Type B pancreatic cell (in vitro differentiated cells): Measurements from ENCODE around the gene CFAP97D1. TPM values are rescaled to one million over a fixed set of nuclear protein-coding genes. Genes with fewer than 3 reads are reported as not detected.

Source experiments
- DNase-seq: peaks from one replicate; pipeline ENCODE4 v3.0.0; 2021; ENCODE audit warnings: mixed read lengths; ENCODE audit not compliant: unreplicated experiment; ENCODE audit errors: extremely low spot score
- H3K27ac Mint-ChIP-seq: 2 replicates; pipeline ENCODE4 v1.8.0; 2021; ENCODE audit warnings: mild to moderate bottlenecking, mixed read lengths
- H3K27me3 Mint-ChIP-seq: 2 replicates; pipeline ENCODE4 v1.8.0; 2021; ENCODE audit warnings: mixed read lengths
- H3K36me3 Mint-ChIP-seq: 2 replicates; pipeline ENCODE4 v1.8.0; 2021; ENCODE audit warnings: mixed read lengths
- H3K4me1 Mint-ChIP-seq: one replicate; pipeline ENCODE4 v1.8.0; 2021; ENCODE audit warnings: mixed read lengths; ENCODE audit not compliant: unreplicated experiment
- H3K4me3 Mint-ChIP-seq: 2 replicates; pipeline ENCODE4 v1.8.0; 2021; ENCODE audit warnings: mild to moderate bottlenecking, mixed read lengths
- H3K9me3 Mint-ChIP-seq: 2 replicates; pipeline ENCODE4 v1.8.0; 2021; ENCODE audit warnings: mixed read lengths
- CTCF ChIP-seq: fragments of 200-600 bp; sonication (generic); conservative IDR thresholded peaks from 2 replicates; pipeline ENCODE4 v1.5.0; 2021; ENCODE audit warnings: antibody characterized with exemption, mild to moderate bottlenecking
- total RNA-seq: library from RNA; stranded (reverse); gene quantifications from 2 replicates; pipeline ENCODE4 v1.2.1, GENCODE V29; 2021; ENCODE audit warnings: low replicate concordance

The CFAP97D1 gene
- total RNA-seq, 1 donor from 2014 or later: not detected

- Mint-ChIP-seq H3K27ac (no peak overlapping the region), H3K36me3 (peaks cover 8% of the 10 kb centered on the region), H3K4me1 (no peaks in the 10 kb centered on the region), H3K4me3 (no peak overlapping the region), H3K9me3 (no peaks in the 10 kb centered on the region), H3K27me3 (no peaks in the 10 kb centered on the region)
- TF ChIP-seq CTCF: no peak
- no peak for DNase-seq
Measured at GRCh38 chr17:43822570-43823190, 42.4 kb downstream of the CFAP97D1 start.

GRCh38 chr17:43823350-43824084 lies 43.3 kb downstream of the CFAP97D1 start:
- Mint-ChIP-seq H3K9me3 (no peaks in the 10 kb centered on the region), H3K4me1 (no peaks in the 10 kb centered on the region), H3K27ac (no peak overlapping the region), H3K4me3 (no peak overlapping the region), H3K27me3 (no peaks in the 10 kb centered on the region), H3K36me3 (peaks cover 8% of the 10 kb centered on the region)
- TF ChIP-seq CTCF: no peak
- no peak for DNase-seq

GRCh38 chr17:43825567-43825966 lies 45.3 kb downstream of the CFAP97D1 start:
- Mint-ChIP-seq H3K27me3 (no peaks in the 10 kb centered on the region), H3K4me3 (no peak overlapping the region), H3K27ac (no peak overlapping the region), H3K36me3 (peaks cover 5% of the 10 kb centered on the region), H3K9me3 (no peaks in the 10 kb centered on the region), H3K4me1 (no peaks in the 10 kb centered on the region)
- no peak for DNase-seq
- TF ChIP-seq CTCF: no peak

- Mint-ChIP-seq H3K9me3 (no peaks in the 10 kb centered on the region), H3K27ac (no peak overlapping the region), H3K4me1 (no peaks in the 10 kb centered on the region), H3K27me3 (peaks cover 5% of the 10 kb centered on the region), H3K36me3 (peaks cover 5% of the 10 kb centered on the region), H3K4me3 (no peak overlapping the region)
- no peak for DNase-seq
- no peak for TF ChIP-seq CTCF
Measured at GRCh38 chr17:43826206-43826605, 46.0 kb downstream of the CFAP97D1 start.

- H3K27ac Mint-ChIP-seq: no peak overlapping the region
- H3K4me1 Mint-ChIP-seq: no peaks in the 10 kb centered on the region
- H3K27me3 Mint-ChIP-seq: peaks cover 8% of the 10 kb centered on the region
- H3K9me3 Mint-ChIP-seq: no peaks in the 10 kb centered on the region
- DNase-seq: no peak
- no peak overlapping the region for H3K4me3 Mint-ChIP-seq
- H3K36me3 Mint-ChIP-seq: peaks cover 5% of the 10 kb centered on the region
- TF ChIP-seq CTCF: no peak
Measured at GRCh38 chr17:43827596-43827995, 47.4 kb downstream of the CFAP97D1 start.
